ENCODE data around the gene ZNF565. TPM values are rescaled to one million over a fixed set of nuclear protein-coding genes. Genes with fewer than 3 reads are reported as not detected.
"Not testable (repeated sequence)": the region's sequence is repeated elsewhere in the genome, so short reads cannot be mapped to it uniquely, and the experiment has no call there.

Gene ZNF565
- total RNA-seq, 8 experiments from 2014 or later = 2.9 to 5.7 (median 4.8) TPM

GRCh38 chr19:36140304-36141038 lies 74.0 kb downstream of the ZNF565 start:
- in situ Hi-C loops (cut with MboI; ENCODE audit: low pct_unique_long_range_greater_than_20kb in 2 of 9, low sequenced_read_pairs in 9 of 9, unreplicated experiment in 9 of 9) = no loop called here
- Histone ChIP-seq H3K4me3 (peak overlapping the region; percentile 69 to 99 (median 86)), H3K4me1 (replicated peaks in 1 of 2) (peaks cover 5 to 6% of the 10 kb centered on the region in 2 donors), H3K27ac (peak overlapping the region; percentile 81 to 84)
- 0% methylated on average over 1 to 16 of the region's 31 CpGs; no CpG with 5 or more reads in 7 of the 10 experiments for WGBS, 10 experiments
- peak; percentile 3 to 41 (median 11) for ATAC-seq (replicated peaks in 6 of 8)

- peaks cover 5 to 6% of the 10 kb centered on the region in 2 donors for H3K4me1 ChIP-seq (replicated peaks in 1 of 2)
- ATAC-seq (replicated peaks in 6 of 8) = peak; percentile 63 to 91 (median 88)
- WGBS, 10 experiments = 0 to 12% (median 0%) methylated on average over 1 to 11 of the region's 75 CpGs; no CpG with 5 or more reads in 3 of the 10 experiments
- peak within 1 kb of the TSS; percentile 81 to 84 for H3K27ac ChIP-seq
- H3K4me3 ChIP-seq = peak within 1 kb of the TSS; percentile 69 to 99 (median 86)
- in situ Hi-C loops (cut with MboI; ENCODE audit: low pct_unique_long_range_greater_than_20kb in 2 of 9, low sequenced_read_pairs in 9 of 9, unreplicated experiment in 9 of 9) = no loop called here
Measured at GRCh38 chr19:36139473-36140303, 74.8 kb downstream of the ZNF565 start, which contains the start of gene CAPNS1. Gene CAPNS1, plus strand, starts transcription at chr19:36140066. Its CDS starts 946 bp downstream, at chr19:36141012.

GRCh38 chr19:36139120-36139472 lies 75.4 kb downstream of the ZNF565 start:
- Histone ChIP-seq H3K27ac (peak overlapping the region; percentile 70 to 84), H3K4me1 (replicated peaks in 1 of 2) (peaks cover 5 to 6% of the 10 kb centered on the region in 2 donors), H3K4me3 (peak overlapping the region; percentile 69 to 99 (median 86))
- ATAC-seq (replicated peaks in 6 of 8) = no peak
- in situ Hi-C loops (cut with MboI; ENCODE audit: low pct_unique_long_range_greater_than_20kb in 2 of 9, low sequenced_read_pairs in 9 of 9, unreplicated experiment in 9 of 9) = no loop called here
- WGBS, 10 experiments = 54 to 86% (median 64%) methylated on average over 2 to 7 of the region's 7 CpGs; no CpG with 5 or more reads in 1 of the 10 experiments

- peak in 3 of 8 experiments; percentile 1 to 9 (median 1) for ATAC-seq (replicated peaks in 6 of 8)
- no peak overlapping the region for H3K4me3 ChIP-seq
- in situ Hi-C loops (cut with MboI; ENCODE audit: low pct_unique_long_range_greater_than_20kb in 2 of 9, low sequenced_read_pairs in 9 of 9, unreplicated experiment in 9 of 9) = no loop called here
- H3K27ac ChIP-seq = no peak overlapping the region
- whole genome bisulfite sequencing, 10 experiments = 55 to 87% (median 71%) methylated on average over 1 to 12 of the region's 12 CpGs; no CpG with 5 or more reads in 2 of the 10 experiments
- H3K4me1 ChIP-seq (replicated peaks in 1 of 2) = peaks cover 5 to 6% of the 10 kb centered on the region in 2 donors
Measured at GRCh38 chr19:36136964-36137686, 77.3 kb downstream of the ZNF565 start.

GRCh38 chr19:36134867-36135266 lies 79.6 kb downstream of the ZNF565 start:
- in situ Hi-C loops (cut with MboI; ENCODE audit: low pct_unique_long_range_greater_than_20kb in 2 of 9, low sequenced_read_pairs in 9 of 9, unreplicated experiment in 9 of 9) = not testable (repeated sequence)

More at GRCh38 chr19:36134867-36135266, 79.6 kb downstream of the ZNF565 start:
- 29 to 100% (median 87%) methylated on average over 1 to 2 of the region's 4 CpGs; no CpG with 5 or more reads in 4 of the 10 experiments for WGBS, 10 experiments
- H3K4me1 ChIP-seq (replicated peaks in 1 of 2); ATAC-seq (replicated peaks in 6 of 8); H3K27ac ChIP-seq; H3K4me3 ChIP-seq: not testable (repeated sequence)

Other genes starting within 250 kb of the ZNF565 start
- 10 to 100 TPM; 10.6 to 23.5 (median 18.1) TPM for gene SDHAF1, start 219.5 kb downstream of the ZNF565 start, total RNA-seq
- 1 to 10 TPM in 2 of 8 experiments, under 1 TPM in 6; 0.33 to 2.2 (median 0.56) TPM for gene SYNE4, start 205.9 kb downstream of the ZNF565 start, total RNA-seq
- gene ALKBH6, start 200.5 kb downstream of the ZNF565 start, total RNA-seq = 10 to 100 TPM; 12.0 to 42.9 (median 19.7) TPM
- gene CLIP3, start 181.8 kb downstream of the ZNF565 start, total RNA-seq = 10 to 100 TPM in 6 of 8 experiments, 1 to 10 TPM in 2; 2.7 to 33.8 (median 13.1) TPM
- 10 to 100 TPM in 2 of 8 experiments, 1 to 10 TPM in 6; 3.7 to 13.0 (median 6.5) TPM for gene THAP8, start 160.4 kb downstream of the ZNF565 start, total RNA-seq
- 10 to 100 TPM in 1 of 8 experiments, 1 to 10 TPM in 4, under 1 TPM in 3; 0.49 to 12.6 (median 1.3) TPM for gene WDR62, start 159.8 kb downstream of the ZNF565 start, total RNA-seq
- under 1 TPM in 1 of 8 experiments, not detected in 7; 0.54 TPM for gene OVOL3, start 103.5 kb downstream of the ZNF565 start, total RNA-seq
- gene POLR2I, start 99.8 kb downstream of the ZNF565 start, total RNA-seq = 100 to 1,000 TPM in 6 of 8 experiments, 10 to 100 TPM in 2; 87.3 to 171 (median 111) TPM
- gene TBCB, start 99.2 kb downstream of the ZNF565 start, total RNA-seq = 100 to 1,000 TPM; 134 to 390 (median 281) TPM
- 100 to 1,000 TPM; 146 to 839 (median 321) TPM for gene CAPNS1, start 74.6 kb downstream of the ZNF565 start, total RNA-seq
- 10 to 100 TPM in 1 of 8 experiments, 1 to 10 TPM in 3, under 1 TPM in 3, not detected in 1; 0.54 to 66.9 (median 1.3) TPM for gene COX7A1, start 62.2 kb downstream of the ZNF565 start, total RNA-seq
- gene ZNF146, start 441 bp upstream of the ZNF565 start, total RNA-seq = 100 to 1,000 TPM in 5 of 8 experiments, 10 to 100 TPM in 3; 68.8 to 141 (median 114) TPM
- 10 to 100 TPM in 4 of 8 experiments, 1 to 10 TPM in 4; 2.1 to 13.8 (median 10.6) TPM for gene ZFP14, start 164.5 kb upstream of the ZNF565 start, total RNA-seq
- gene ZFP82, start 204.0 kb upstream of the ZNF565 start, total RNA-seq = 10 to 100 TPM in 5 of 8 experiments, 1 to 10 TPM in 3; 3.3 to 14.9 (median 12.5) TPM

Data from motor neuron (in vitro differentiated cells).